Erythroblast (primary cell): ENCODE results near the gene KCNH2.
A peak's percentile ranks its signal among the peaks of the same experiment; 100 is the strongest.

Source experiments
- DNase-seq, 2 experiments: peaks; one replicate each; lab custom pipeline; 2025; lab: John Stamatoyannopoulos, UW
- GATA1 ChIP-seq: IDR thresholded peaks from 2 replicates; pipeline ENCODE4 v1.6.1; 2011; ENCODE audit warnings: low read depth, mild to moderate bottlenecking, control low read depth, low read length, moderate library complexity
- POLR2A ChIP-seq: IDR thresholded peaks from 2 replicates; pipeline ENCODE4 v1.6.1; 2011; ENCODE audit warnings: mild to moderate bottlenecking, low read length

Gene KCNH2

GRCh38 chr7:151007469-151007898 lies 29.4 kb upstream of the KCNH2 start:
- TF ChIP-seq POLR2A = no peak
- DNase-seq = no peak

- no peak for DNase-seq
- TF ChIP-seq GATA1 (no peak), POLR2A (no peak)
Observed at GRCh38 chr7:151006590-151007300, 28.6 kb upstream of the KCNH2 start.

GRCh38 chr7:151005566-151005965 lies 27.4 kb upstream of the KCNH2 start:
- no peak for TF ChIP-seq GATA1
- TF ChIP-seq POLR2A = no peak
- no peak for DNase-seq

GRCh38 chr7:151003572-151003971 lies 25.5 kb upstream of the KCNH2 start:
- DNase-seq = no peak
- TF ChIP-seq POLR2A (no peak), GATA1 (no peak)

- TF ChIP-seq POLR2A (no peak), GATA1 (no peak)
- no peak for DNase-seq
Observed at GRCh38 chr7:151001546-151001945, 23.4 kb upstream of the KCNH2 start.

- TF ChIP-seq POLR2A (no peak), GATA1 (no peak)
- DNase-seq = peak in 1 of 2 experiments; percentile 49
Observed at GRCh38 chr7:151000897-151001495, 22.9 kb upstream of the KCNH2 start.

GRCh38 chr7:150999497-151000230 lies 21.5 kb upstream of the KCNH2 start:
- TF ChIP-seq GATA1 = no peak
- TF ChIP-seq POLR2A = no peak
- no peak for DNase-seq

GRCh38 chr7:150999001-150999400 lies 20.9 kb upstream of the KCNH2 start:
- no peak for TF ChIP-seq POLR2A
- TF ChIP-seq GATA1 = no peak
- DNase-seq = no peak

- TF ChIP-seq POLR2A (no peak), GATA1 (no peak)
- DNase-seq = no peak
Observed at GRCh38 chr7:150998341-150998740, 20.2 kb upstream of the KCNH2 start.

GRCh38 chr7:150997817-150998216 lies 19.7 kb upstream of the KCNH2 start:
- TF ChIP-seq GATA1 = no peak
- TF ChIP-seq POLR2A = no peak

GRCh38 chr7:150997075-150997511 lies 19.0 kb upstream of the KCNH2 start:
- no peak for TF ChIP-seq GATA1
- no peak for TF ChIP-seq POLR2A
- no peak for DNase-seq

More at GRCh38 chr7:150997817-150998216, 19.7 kb upstream of the KCNH2 start:
- no peak for DNase-seq

GRCh38 chr7:150996376-150997074 lies 18.4 kb upstream of the KCNH2 start:
- no peak for DNase-seq
- no peak for TF ChIP-seq POLR2A
- TF ChIP-seq GATA1 = no peak

- no peak for DNase-seq
- TF ChIP-seq GATA1 (no peak), POLR2A (no peak)
Observed at GRCh38 chr7:150994838-150995510, 16.9 kb upstream of the KCNH2 start.

- no peak for TF ChIP-seq GATA1
- no peak for TF ChIP-seq POLR2A
- peak; percentile 87 to 91 for DNase-seq
Observed at GRCh38 chr7:150994141-150994837, 16.2 kb upstream of the KCNH2 start.
